Fibroblast of mammary gland (primary cell): Measurements from ENCODE around the gene SST.
A peak's percentile ranks its signal among the peaks of the same experiment; 100 is the strongest.
"Not testable (repeated sequence)": the region's sequence is repeated elsewhere in the genome, so short reads cannot be mapped to it uniquely, and the experiment has no call there.

ENCODE experiments used
- DNase-seq: peaks from one replicate; pipeline ENCODE4 v3.0.0-alpha.2; 2010; ENCODE audit warnings: low read depth
- H3K4me3 ChIP-seq: 2 replicates; pipeline ENCODE4 v1.5.1; 2011; ENCODE audit warnings: low read depth, mild to moderate bottlenecking, low read length, moderate library complexity; ENCODE audit not compliant: control insufficient read depth
- TF ChIP-seq, protein P1 (sequence below): conservative IDR thresholded peaks from 2 replicates; pipeline ENCODE4 v1.5.1; 2011; ENCODE audit warnings: low read depth, low read length, inconsistent platforms; ENCODE audit not compliant: control insufficient read depth, insufficient read depth

Gene SST

DNA sequence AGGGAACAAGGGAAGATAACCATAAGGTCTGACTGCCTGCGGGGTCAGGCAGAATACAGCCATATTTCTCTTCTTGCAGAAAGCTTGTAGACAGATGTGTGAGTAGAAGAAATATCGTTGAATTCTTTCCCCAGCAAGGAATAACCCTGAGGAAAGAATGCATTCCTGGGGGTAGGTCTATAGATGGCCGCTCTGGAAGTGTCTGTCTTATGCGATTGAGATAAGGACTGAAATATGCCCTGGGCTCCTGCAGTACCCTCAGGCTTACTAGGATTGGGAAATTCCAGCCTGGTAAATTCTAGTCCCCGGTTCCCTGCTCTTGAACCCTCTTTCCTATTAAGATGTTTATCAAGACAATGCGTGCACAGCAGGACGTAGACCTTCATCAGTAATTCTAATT is 15.8 kb upstream of the SST start:
- TF ChIP-seq, protein P1, sequence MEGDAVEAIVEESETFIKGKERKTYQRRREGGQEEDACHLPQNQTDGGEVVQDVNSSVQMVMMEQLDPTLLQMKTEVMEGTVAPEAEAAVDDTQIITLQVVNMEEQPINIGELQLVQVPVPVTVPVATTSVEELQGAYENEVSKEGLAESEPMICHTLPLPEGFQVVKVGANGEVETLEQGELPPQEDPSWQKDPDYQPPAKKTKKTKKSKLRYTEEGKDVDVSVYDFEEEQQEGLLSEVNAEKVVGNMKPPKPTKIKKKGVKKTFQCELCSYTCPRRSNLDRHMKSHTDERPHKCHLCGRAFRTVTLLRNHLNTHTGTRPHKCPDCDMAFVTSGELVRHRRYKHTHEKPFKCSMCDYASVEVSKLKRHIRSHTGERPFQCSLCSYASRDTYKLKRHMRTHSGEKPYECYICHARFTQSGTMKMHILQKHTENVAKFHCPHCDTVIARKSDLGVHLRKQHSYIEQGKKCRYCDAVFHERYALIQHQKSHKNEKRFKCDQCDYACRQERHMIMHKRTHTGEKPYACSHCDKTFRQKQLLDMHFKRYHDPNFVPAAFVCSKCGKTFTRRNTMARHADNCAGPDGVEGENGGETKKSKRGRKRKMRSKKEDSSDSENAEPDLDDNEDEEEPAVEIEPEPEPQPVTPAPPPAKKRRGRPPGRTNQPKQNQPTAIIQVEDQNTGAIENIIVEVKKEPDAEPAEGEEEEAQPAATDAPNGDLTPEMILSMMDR: no peak
- DNase-seq: no peak
- H3K4me3 ChIP-seq: no peak overlapping the region

DNA sequence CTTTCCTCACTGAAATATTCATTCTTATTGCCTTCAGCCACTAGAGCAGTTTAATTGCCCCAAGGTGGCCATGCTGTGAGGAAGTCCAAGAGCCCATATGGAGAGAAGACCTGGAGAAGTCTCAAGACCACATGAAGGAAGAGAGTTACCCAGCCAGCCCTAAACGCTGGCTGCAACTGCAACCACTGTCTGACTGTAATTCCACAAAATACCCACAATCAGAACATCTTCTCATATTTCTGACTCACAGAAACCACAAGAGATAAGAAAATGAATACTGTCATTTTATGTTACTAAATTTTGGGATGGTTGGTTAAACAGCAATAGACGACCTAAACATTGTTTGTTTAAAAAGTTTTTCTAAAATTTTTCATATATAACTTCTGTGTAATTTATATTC is 14.7 kb upstream of the SST start:
- no peak overlapping the region for H3K4me3 ChIP-seq
- TF ChIP-seq, protein P1: no peak
- DNase-seq: peak; percentile 22

DNA sequence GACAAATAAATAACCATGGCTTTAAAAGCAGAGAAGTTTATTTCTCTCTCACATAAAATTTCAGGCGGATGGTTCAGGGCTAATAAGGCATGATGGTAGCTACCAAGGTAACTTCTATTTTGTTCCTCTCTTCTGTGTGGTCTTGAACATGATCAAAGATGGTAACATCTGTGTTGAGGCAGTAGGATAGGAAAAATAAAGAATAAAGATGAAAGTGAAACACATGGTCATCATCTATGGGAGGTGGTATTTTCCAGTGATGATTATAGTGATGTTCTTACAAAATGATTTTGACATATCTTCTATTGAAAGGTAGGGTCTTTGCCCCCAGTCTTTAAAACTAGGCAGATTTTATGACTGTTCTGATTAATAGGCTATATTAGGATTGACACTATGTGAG is 14.2 kb upstream of the SST start:
- no peak overlapping the region for H3K4me3 ChIP-seq
- TF ChIP-seq, protein P1: no peak
- no peak for DNase-seq

DNA sequence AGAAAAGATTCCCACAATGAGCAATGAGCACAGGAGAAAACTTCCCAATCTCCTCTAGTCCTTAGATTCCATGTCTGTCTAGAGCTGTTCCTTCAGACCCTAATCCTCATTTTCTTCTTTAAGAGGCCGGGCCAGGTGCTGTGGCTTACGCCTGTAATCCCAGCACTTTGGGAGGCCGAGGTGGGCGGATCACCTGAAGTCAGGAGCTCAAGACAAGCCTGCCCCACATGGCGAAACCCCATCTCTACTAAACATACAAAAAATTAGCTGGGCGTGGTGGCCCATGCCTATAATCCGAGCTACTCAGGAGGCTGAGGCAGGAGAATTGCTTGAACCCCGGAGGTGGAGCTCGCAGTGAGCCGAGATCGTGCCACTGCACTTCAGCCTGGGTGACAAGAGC is 11.6 kb upstream of the SST start:
- not testable (repeated sequence) for DNase-seq, H3K4me3 ChIP-seq

DNA sequence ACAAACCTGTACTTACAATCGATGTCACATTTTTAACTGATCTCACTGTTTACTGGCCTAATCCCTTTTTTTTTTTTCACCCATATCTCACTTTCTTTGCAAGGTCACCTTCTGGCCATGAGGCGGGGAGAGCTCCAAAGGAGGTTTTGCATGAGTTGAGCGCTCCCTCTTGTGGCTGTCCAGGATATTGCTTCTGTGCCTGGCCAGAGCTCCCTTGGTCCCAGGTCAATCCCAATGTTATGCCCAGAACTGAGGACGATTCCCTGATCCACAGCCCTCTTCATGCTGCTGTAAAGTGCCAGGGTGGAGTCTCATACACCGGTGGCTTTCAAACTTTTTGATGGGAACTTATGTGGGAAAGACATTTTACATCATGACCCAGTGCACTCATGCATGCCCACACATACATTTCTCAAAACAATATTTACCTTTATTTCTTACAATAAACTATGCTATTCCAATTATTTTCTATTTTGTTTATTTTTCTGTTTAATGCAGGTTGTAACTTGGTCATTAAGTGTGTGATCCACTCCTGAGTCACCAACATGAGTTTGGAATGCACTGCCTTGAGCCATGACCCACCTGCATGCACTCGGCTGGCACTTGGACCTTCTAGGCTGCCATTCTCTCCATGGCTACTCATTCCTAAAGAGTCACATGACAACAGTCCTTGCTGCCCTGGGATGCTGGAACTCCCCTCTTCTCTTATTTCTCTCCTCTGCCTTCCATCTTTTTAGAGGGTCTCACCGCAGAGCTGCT is 9.6 kb upstream of the SST start:
- peak; percentile 76 for DNase-seq
- TF ChIP-seq, protein P1: peak; percentile 96
- no peak overlapping the region for H3K4me3 ChIP-seq

DNA sequence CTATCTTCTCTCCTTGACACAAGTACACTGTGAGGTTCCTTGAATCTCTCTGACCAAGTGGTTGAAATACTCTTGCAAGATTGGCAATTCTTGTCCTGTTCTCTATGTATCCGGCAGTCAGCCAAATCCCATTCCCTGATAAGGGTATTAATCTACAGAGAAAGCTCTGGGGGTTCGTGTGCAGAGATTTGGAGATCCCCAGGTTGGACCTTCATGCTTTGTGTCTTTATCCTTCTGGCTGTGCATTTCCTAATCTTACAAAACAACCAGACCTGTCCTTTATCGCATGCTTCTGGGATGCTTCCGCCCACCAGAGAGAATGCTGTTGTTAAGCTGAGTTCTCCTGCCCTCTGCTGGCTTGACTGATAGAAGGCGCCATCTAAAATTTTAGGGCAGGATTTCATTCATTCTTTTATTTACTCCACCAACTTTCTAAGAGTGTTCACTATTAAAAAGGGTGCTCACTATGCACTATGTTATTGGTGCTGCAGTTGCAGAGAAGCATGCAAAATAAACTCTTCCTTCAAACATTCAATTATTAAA is 8.6 kb upstream of the SST start:
- no peak overlapping the region for H3K4me3 ChIP-seq
- TF ChIP-seq, protein P1: peak; percentile 75
- DNase-seq: peak; percentile 74

DNA sequence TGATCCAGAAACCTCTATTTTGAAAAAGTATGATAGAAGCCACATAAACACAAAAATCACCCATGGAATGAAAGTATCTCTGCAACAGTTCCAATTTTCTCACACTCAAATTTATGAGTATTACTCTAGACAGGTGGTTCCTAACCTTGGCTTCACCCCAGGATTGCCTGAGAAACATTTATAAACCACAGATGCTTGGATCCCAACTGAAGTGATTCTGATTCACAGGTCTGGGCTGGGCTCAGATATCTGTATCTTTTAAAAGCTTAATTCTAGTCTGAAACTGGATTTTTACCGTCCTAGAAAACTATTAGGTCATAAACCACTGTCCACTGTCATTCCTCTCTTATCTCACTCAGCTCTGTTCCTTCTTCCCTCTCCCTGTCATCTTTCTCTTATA is 7.4 kb upstream of the SST start:
- TF ChIP-seq, protein P1: no peak
- no peak overlapping the region for H3K4me3 ChIP-seq
- DNase-seq: peak; percentile 25
